Activated naive CD8-positive, alpha-beta T cell treated with anti-CD3 and anti-CD28 coated beads, Interleukin-2, amount 10 ng/mL, durations not matched to agents 7 days and 5 days (primary cell): ENCODE data around the gene ZBTB20. TPM values are rescaled to one million over a fixed set of nuclear protein-coding genes. Genes with fewer than 3 reads are reported as not detected.

Source experiments
- ATAC-seq: fragments of 150-1000 bp; cut with Tn5 transposase; one replicate; pipeline ENCODE4 v1.10.0; 2021; ENCODE audit warnings: low read depth, moderate library complexity
- POLR2A ChIA-PET: fragments of 350-600 bp; sonication (Branson Sonifier 250); formaldehyde crosslinking; loops from one replicate; lab custom pipeline; 2021; ENCODE audit warnings: antibody characterized with exemption; lab: Charles Lee
- DNase-seq: peaks from one replicate; pipeline ENCODE4 v3.0.0; 2021
- H3K27ac Mint-ChIP-seq: one replicate; pipeline ENCODE4 v1.8.0; 2022; ENCODE audit warnings: mild to moderate bottlenecking, mixed read lengths
- H3K27me3 Mint-ChIP-seq: one replicate; pipeline ENCODE4 v1.8.0; 2022; ENCODE audit warnings: mild to moderate bottlenecking, moderate library complexity, mixed read lengths
- H3K36me3 Mint-ChIP-seq: one replicate; pipeline ENCODE4 v1.8.0; 2021; ENCODE audit warnings: mild to moderate bottlenecking, mixed read lengths
- H3K4me1 Mint-ChIP-seq: one replicate; pipeline ENCODE4 v1.8.0; 2021; ENCODE audit warnings: mixed read lengths
- H3K4me3 Mint-ChIP-seq: one replicate; pipeline ENCODE4 v1.8.0; 2022; ENCODE audit warnings: mild to moderate bottlenecking, moderate library complexity, mixed read lengths
- H3K9me3 Mint-ChIP-seq: one replicate; pipeline ENCODE4 v1.8.0; 2021; ENCODE audit warnings: mixed read lengths
- total RNA-seq, 2 experiments: library from RNA; stranded (reverse); gene quantifications; one replicate each; pipeline ENCODE4 v1.2.3, GENCODE V29; 2021

Gene ZBTB20
- total RNA-seq, 2 experiments from 2014 or later: 27.4 to 31.3 TPM

DNA sequence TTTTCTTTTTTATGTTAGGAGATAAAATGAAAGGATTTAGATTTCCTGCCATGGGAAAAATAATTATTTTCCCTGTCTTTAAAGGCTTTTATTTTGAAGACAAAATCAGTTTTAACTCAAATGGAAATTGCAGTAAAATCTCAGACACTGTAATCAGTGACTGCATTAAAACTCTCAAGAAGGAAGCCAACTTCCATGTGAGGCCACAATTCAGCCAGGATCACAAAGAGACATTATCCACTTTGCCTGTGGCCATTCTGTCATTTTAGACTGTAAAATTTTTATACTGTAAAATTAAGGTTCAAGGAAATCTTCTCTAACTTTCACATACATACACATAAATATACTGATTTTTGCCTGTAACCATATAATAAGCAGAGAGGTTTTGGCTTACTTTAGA lies 549.2 kb downstream of the ZBTB20 start:
- Mint-ChIP-seq H3K4me1 (no peaks in the 10 kb centered on the region), H3K36me3 (peaks cover 2% of the 10 kb centered on the region)
- no peak for ATAC-seq

DNA sequence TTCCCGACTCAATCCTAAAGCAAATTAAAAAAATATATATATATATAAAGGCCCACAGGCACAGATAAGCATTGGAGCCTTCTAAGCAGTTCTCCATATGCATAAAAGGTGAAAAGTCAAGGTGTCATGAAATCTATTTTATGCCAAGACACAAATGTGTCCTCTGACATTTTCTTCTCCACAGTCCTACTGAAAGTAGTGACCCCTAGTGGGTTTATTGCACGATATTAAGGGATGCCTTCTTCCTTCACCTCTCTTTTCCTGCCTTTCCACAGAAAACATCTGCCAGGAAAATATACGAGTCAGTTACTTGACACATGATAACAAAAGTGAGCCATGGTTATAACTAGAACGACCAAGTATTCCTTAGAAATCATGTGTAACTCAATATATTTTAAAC lies 550.1 kb downstream of the ZBTB20 start:
- peaks cover 2% of the 10 kb centered on the region for H3K36me3 Mint-ChIP-seq
- POLR2A ChIA-PET: no interaction called here
- DNase-seq (no peak), ATAC-seq (no peak)
- no peak overlapping the region for H3K27ac Mint-ChIP-seq
- H3K4me1 Mint-ChIP-seq: no peaks in the 10 kb centered on the region
- H3K27me3 Mint-ChIP-seq: no peaks in the 10 kb centered on the region
- H3K9me3 Mint-ChIP-seq: no peaks in the 10 kb centered on the region
- no peak overlapping the region for H3K4me3 Mint-ChIP-seq

More for the DNA sequence above, 549.2 kb downstream of the ZBTB20 start:
- H3K4me3 Mint-ChIP-seq: no peak overlapping the region
- H3K27ac Mint-ChIP-seq: no peak overlapping the region
- no peaks in the 10 kb centered on the region for H3K27me3 Mint-ChIP-seq
- no peaks in the 10 kb centered on the region for H3K9me3 Mint-ChIP-seq
- POLR2A ChIA-PET: no interaction called here
- DNase-seq: no peak

DNA sequence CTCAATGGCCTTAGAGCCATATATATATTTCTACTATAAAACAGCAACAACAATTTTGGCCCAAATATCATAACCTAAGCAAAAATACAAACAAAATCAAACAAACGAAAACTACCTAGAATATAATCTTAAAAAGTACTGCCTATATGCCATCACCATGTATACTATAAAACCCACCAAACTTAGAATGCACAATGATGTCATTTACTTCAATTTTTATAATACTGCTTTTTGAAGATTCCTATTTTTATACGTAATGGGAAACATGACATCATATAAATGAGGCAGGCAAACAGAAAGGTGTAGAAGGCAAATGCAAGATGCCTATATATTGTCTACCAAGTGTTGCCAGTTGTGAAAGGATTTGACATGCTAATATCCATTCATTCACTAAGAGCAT lies 550.9 kb downstream of the ZBTB20 start:
- POLR2A ChIA-PET: no interaction called here
- no peaks in the 10 kb centered on the region for H3K27me3 Mint-ChIP-seq

DNA sequence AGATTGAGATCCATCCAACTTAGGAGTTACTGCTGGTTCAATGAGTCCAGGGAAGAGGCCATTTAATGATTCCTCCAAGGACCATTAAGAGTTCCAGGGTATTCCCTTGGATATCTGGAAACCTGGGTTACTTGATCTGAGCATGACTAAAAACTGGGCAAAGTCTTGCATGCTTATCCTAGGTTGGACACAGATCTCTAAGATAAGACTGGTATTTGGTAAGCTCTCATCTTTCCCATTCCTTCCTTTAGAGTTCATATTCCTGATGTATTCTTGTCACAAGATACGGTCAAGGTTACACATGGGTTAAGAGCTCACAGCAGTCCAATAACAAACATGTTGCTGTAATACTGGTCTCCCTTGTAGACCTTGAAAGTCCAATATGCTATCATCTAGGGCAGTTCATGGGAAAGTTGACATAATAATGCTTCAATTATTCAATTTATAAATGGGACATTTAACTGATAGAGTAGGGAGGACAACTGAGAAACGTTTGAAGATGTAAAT lies 551.5 kb downstream of the ZBTB20 start:
- no peaks in the 10 kb centered on the region for H3K4me1 Mint-ChIP-seq
- H3K36me3 Mint-ChIP-seq: no peaks in the 10 kb centered on the region
- H3K9me3 Mint-ChIP-seq: no peaks in the 10 kb centered on the region
- POLR2A ChIA-PET: no interaction called here
- no peaks in the 10 kb centered on the region for H3K27me3 Mint-ChIP-seq
- DNase-seq (no peak), ATAC-seq (no peak)
- no peak overlapping the region for H3K4me3 Mint-ChIP-seq
- no peak overlapping the region for H3K27ac Mint-ChIP-seq

More for the DNA sequence above, 550.9 kb downstream of the ZBTB20 start:
- no peak for ATAC-seq
- DNase-seq: no peak
- no peak overlapping the region for H3K27ac Mint-ChIP-seq
- H3K9me3 Mint-ChIP-seq: no peaks in the 10 kb centered on the region
- H3K4me1 Mint-ChIP-seq: no peaks in the 10 kb centered on the region
- no peak overlapping the region for H3K4me3 Mint-ChIP-seq
- no peaks in the 10 kb centered on the region for H3K36me3 Mint-ChIP-seq

DNA sequence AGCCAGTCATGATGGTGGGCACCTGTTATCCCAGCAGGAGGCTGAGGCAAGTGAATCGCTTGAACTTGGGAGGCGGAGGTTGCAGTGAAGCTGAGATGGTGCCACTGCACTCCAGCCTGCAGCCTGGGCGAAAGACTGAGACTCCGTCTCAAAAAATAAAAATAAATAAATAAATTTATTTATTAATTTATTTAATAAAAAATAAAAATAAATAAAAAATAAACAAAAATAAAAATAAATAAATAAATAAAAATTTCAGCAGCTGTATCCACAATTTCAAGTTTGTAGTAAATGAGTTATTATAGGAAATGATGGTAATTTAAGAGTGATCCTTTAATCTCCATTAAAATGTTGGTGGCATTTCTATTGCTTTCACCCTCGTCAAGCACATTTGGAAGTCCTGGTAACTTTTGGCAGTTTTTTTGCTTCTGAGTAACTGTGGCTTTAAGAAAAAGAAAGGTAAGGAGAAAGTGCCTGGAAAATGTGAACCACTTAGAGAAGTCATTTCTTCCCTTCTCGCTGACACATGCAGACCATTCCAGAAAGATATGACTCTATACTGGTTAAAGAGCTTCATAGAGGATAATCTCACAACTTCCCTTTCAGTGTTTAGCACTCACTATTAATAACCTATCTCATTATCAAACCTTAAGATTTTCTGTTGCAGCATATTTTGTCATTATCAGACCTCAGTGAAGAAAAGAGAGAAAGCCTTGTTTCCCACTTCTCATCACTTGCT lies 556.6 kb downstream of the ZBTB20 start:
- H3K9me3 Mint-ChIP-seq: no peaks in the 10 kb centered on the region
- POLR2A ChIA-PET: no interaction called here
- ATAC-seq (no peak), DNase-seq (no peak)
- H3K36me3 Mint-ChIP-seq: no peaks in the 10 kb centered on the region
- H3K4me3 Mint-ChIP-seq: no peak overlapping the region
- no peak overlapping the region for H3K27ac Mint-ChIP-seq
- H3K4me1 Mint-ChIP-seq: no peaks in the 10 kb centered on the region
- H3K27me3 Mint-ChIP-seq: no peaks in the 10 kb centered on the region

DNA sequence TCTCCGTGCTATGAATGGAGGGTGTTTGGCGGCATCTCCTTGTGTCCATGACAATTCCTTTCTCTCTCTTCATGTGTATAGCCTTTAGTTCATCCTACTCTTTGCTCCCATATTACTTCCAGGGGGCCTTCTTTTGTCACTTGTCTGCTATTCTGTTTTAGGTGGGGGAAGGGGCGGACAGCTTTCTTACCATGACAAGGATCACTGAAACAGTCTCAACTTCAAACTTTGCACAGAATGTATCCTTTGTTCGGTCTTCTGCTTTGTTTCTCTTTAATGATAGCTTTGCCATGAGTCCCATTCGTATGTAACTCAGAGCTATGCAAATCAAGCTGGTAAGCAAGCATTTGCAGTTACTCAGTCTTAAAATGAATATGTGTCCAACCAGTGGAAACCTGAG lies 559.1 kb downstream of the ZBTB20 start:
- H3K27me3 Mint-ChIP-seq: no peaks in the 10 kb centered on the region
- H3K9me3 Mint-ChIP-seq: no peaks in the 10 kb centered on the region
- no peak for DNase-seq
- H3K4me1 Mint-ChIP-seq: peaks cover 5% of the 10 kb centered on the region
- ATAC-seq: no peak
- no peaks in the 10 kb centered on the region for H3K36me3 Mint-ChIP-seq
- POLR2A ChIA-PET: no interaction called here
- H3K4me3 Mint-ChIP-seq: no peak overlapping the region
- no peak overlapping the region for H3K27ac Mint-ChIP-seq

DNA sequence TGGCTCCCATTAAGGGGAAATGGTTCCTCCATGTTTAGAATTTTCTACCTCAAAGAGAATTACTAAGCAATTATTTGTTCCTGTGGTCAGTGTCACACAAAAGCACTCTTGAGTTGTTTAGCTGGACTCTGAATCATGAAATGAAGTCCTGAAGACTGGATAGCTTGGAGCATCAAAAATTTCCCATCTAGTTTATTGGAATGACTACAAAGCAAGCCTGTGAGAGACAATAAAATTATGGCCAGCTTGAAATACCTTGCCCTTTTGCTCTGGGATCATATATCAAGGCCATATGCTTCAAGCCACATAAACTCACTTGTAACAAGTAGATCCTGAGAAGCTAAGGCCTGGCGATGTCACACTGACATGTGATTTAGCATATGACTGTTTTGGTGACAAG lies 561.0 kb downstream of the ZBTB20 start:
- Mint-ChIP-seq H3K27me3 (no peaks in the 10 kb centered on the region), H3K9me3 (no peaks in the 10 kb centered on the region), H3K4me3 (no peak overlapping the region), H3K4me1 (peaks cover 9% of the 10 kb centered on the region), H3K36me3 (no peaks in the 10 kb centered on the region), H3K27ac (no peak overlapping the region)
- ATAC-seq: no peak
- DNase-seq: no peak
- POLR2A ChIA-PET: no interaction called here

DNA sequence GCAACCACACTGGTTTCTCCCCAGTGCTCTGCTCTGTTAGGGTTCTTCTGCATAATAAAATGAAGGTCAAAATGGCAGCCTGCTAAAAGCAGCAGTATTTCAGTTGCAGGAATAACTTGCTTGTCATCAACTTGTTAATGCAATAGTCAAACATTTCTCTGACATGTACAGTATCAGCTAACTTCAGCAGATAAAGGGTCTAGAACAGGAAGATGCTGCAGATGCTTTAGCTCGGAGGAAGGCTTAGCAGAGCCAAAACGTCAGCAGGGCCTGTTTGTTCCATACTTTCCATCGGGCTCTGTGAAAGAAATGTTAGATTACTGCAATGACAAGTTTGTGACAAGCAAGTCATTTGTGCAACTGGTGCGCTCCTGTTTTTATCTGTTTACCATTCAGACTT lies 561.4 kb downstream of the ZBTB20 start:
- Mint-ChIP-seq H3K27ac (no peak overlapping the region), H3K4me3 (no peak overlapping the region), H3K36me3 (no peaks in the 10 kb centered on the region), H3K9me3 (no peaks in the 10 kb centered on the region), H3K27me3 (no peaks in the 10 kb centered on the region), H3K4me1 (peaks cover 9% of the 10 kb centered on the region)
- ATAC-seq (no peak), DNase-seq (no peak)
- POLR2A ChIA-PET: no interaction called here

DNA sequence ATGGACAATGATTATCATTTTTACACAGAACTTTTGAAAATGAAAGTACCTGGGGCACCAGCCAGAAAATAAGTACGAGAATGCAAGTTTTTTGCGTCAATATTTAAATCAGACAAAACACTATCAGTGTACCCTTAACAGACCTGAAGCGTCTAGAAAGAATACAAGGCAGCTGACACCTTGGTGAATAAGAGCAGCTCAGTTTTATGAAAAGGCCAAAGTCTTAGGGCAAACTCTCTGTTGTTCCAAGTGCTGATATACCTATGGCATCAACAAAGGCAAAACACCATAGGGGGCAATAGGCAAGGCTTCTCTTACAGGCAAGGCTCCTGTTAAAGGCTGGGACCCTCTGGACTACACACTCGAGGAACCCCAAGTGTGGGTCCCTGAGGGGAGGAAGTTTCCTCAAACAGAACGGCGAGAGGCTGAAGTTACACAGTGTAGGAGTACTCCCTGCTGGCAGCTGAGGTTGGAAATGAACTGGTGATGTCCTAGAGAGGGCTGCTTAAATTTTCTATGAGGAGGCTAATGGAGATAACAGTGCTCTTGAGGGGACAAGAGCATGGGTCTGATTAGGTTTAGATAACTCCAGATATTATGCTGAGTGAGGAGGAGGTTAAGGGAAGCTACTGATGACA lies 562.2 kb downstream of the ZBTB20 start:
- Mint-ChIP-seq H3K27ac (no peak overlapping the region), H3K36me3 (no peaks in the 10 kb centered on the region), H3K4me1 (peaks cover 9% of the 10 kb centered on the region), H3K4me3 (no peak overlapping the region), H3K27me3 (no peaks in the 10 kb centered on the region), H3K9me3 (no peaks in the 10 kb centered on the region)
- ATAC-seq: no peak
- DNase-seq: no peak
- POLR2A ChIA-PET: no interaction called here

DNA sequence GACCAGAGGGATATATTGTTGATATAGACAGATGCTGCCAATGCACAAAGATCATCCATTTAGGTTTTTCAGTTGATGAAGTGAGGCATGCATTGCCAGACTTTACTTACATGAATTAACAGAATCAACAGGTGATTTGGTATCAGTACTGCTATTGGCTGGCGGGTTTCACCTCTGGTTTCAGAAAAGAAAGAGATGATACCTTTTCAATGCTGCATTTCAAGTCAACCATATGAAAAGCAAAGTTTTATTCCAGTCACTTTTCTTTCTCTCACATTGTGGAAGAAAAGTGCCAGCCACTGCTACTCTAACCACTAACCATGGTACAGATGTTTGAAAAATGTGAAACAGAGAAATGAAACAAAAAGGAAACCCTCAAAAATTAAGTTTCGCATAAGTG lies 564.2 kb downstream of the ZBTB20 start:
- peaks cover 9% of the 10 kb centered on the region for H3K4me1 Mint-ChIP-seq
- ATAC-seq (no peak), DNase-seq (no peak)
- H3K27ac Mint-ChIP-seq: no peak overlapping the region
- no peaks in the 10 kb centered on the region for H3K9me3 Mint-ChIP-seq
- no peak overlapping the region for H3K4me3 Mint-ChIP-seq
- POLR2A ChIA-PET: no interaction called here
- no peaks in the 10 kb centered on the region for H3K36me3 Mint-ChIP-seq
- no peaks in the 10 kb centered on the region for H3K27me3 Mint-ChIP-seq

DNA sequence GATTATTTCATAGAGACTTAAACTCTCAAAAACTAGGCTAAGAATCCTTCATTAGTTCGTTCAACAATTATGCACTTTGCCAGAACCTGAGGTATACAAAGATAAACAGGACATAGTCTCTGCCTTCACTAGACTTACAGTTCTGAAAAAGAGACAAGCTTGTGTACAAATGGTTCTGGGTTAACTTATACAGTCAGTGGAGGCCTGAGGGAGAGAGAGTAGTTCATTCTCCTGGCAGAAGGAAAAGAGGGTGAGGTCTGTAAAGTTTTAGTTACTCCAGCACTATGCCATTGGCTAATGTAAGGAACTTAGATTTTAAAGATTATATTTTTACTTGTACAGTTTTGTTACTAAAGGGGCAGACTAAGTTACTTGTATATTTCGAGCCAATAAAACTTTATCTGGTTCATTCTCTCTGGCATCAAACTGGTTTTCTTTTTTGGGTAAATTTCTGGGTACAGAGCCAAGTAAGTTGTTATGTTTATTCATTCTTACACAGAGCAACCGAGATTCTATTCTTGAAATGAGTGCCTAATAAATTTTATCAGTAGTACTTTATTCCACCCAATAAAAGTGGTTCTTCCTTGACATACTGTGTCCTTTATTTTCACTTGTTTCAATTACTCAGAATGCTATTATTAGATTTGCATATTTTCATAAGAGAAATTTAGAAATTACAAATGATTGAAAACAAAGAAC lies 574.6 kb downstream of the ZBTB20 start:
- no peaks in the 10 kb centered on the region for H3K27me3 Mint-ChIP-seq
- ATAC-seq: no peak
- DNase-seq: no peak
- H3K4me3 Mint-ChIP-seq: no peak overlapping the region
- H3K27ac Mint-ChIP-seq: no peak overlapping the region
- POLR2A ChIA-PET: no interaction called here
- H3K36me3 Mint-ChIP-seq: peaks cover 2% of the 10 kb centered on the region
- H3K9me3 Mint-ChIP-seq: no peaks in the 10 kb centered on the region
- no peaks in the 10 kb centered on the region for H3K4me1 Mint-ChIP-seq

DNA sequence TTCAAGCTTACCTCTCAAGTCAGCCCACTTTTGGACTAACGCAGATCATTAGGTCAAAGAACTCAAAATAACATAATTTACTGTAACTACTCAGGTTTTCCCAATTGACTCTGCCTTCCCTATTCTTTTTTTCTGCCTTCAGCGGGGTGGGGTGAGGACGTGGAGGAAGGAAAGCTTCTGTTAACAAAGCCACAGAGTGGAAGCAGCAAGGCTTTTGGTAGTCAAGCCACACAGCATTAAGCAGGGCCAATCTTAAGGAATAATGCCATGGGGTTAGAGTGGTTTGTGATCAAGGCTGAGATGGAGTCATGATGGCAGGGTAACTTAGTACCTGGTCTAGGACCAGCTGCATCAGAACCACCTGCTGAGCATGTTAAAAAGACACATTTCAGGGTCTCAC lies 575.7 kb downstream of the ZBTB20 start:
- H3K27ac Mint-ChIP-seq: no peak overlapping the region
- peaks cover 7% of the 10 kb centered on the region for H3K4me1 Mint-ChIP-seq
- DNase-seq: no peak
- POLR2A ChIA-PET: no interaction called here
- H3K36me3 Mint-ChIP-seq: peaks cover 2% of the 10 kb centered on the region
- no peak for ATAC-seq
- no peaks in the 10 kb centered on the region for H3K9me3 Mint-ChIP-seq
- no peak overlapping the region for H3K4me3 Mint-ChIP-seq
- H3K27me3 Mint-ChIP-seq: no peaks in the 10 kb centered on the region

DNA sequence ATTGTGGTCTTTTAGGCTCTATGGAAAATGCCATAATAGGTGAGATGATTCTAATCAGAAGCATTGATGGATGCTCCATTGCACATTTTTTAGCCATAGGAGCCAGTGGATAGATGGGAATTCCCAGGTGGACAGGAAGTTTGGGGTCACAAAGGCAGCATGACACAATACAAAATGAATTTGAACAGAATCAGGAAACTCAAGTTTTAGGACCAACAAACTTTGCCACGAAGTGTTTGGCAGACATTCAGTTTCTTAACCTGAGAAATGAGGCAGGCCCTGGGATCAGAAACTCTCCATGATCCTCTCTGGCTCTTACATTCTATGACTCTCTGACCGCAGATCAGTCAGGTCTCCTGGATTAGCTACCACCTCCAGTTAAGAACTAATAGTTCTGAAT lies 577.9 kb downstream of the ZBTB20 start:
- Mint-ChIP-seq H3K36me3 (no peaks in the 10 kb centered on the region), H3K27ac (no peak overlapping the region), H3K4me1 (peaks cover 12% of the 10 kb centered on the region), H3K9me3 (no peaks in the 10 kb centered on the region), H3K27me3 (no peaks in the 10 kb centered on the region), H3K4me3 (no peak overlapping the region)
- DNase-seq (no peak), ATAC-seq (no peak)
- POLR2A ChIA-PET: no interaction called here

DNA sequence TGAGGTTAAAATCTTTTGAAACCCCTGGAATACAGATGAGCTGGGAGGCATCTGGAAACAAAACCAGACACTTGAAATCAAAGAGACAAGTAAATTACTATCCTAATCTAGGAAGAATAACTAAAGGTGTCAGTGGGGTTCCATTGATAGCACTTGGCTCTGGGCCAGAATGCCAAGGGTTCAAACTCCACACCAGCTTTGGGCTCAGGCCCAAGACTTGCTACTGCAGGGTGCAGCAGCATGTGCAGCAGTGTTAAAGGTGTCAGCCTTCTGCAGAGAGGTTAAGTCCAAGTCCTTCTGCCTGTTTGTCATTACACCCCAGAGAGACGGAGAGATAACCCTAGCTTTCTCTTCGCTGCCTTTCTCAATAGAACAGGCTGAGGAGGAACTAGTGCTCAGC lies 579.3 kb downstream of the ZBTB20 start:
- POLR2A ChIA-PET: no interaction called here
- Mint-ChIP-seq H3K36me3 (peaks cover 2% of the 10 kb centered on the region), H3K27ac (no peak overlapping the region), H3K9me3 (no peaks in the 10 kb centered on the region), H3K27me3 (no peaks in the 10 kb centered on the region), H3K4me1 (peaks cover 12% of the 10 kb centered on the region), H3K4me3 (no peak overlapping the region)
- ATAC-seq: no peak
- DNase-seq: no peak
